ENCODE results near the gene SAFB.

DNA sequence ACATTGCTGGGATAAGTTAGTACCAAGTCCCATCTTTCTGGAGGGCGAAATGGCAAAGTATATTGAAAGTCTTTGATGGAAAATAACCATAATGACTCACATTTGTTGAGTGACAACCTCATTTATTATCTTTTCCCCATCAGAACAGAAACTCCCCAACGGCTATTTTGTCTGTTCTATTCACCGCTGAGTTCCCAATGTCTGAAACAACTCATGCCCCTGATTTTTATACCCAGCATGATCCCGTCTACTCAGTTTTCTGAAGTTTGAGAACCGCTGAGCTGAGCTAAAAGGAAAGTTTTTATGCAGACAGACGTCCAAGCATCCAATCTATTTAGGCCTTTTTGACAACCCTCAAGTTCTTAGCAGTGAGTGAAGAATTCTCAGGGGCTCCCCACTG is 47.3 kb upstream of the SAFB start:
- TF ChIP-seq, protein P1, sequence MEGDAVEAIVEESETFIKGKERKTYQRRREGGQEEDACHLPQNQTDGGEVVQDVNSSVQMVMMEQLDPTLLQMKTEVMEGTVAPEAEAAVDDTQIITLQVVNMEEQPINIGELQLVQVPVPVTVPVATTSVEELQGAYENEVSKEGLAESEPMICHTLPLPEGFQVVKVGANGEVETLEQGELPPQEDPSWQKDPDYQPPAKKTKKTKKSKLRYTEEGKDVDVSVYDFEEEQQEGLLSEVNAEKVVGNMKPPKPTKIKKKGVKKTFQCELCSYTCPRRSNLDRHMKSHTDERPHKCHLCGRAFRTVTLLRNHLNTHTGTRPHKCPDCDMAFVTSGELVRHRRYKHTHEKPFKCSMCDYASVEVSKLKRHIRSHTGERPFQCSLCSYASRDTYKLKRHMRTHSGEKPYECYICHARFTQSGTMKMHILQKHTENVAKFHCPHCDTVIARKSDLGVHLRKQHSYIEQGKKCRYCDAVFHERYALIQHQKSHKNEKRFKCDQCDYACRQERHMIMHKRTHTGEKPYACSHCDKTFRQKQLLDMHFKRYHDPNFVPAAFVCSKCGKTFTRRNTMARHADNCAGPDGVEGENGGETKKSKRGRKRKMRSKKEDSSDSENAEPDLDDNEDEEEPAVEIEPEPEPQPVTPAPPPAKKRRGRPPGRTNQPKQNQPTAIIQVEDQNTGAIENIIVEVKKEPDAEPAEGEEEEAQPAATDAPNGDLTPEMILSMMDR (conservative IDR thresholded peaks at IDR 0.05; ENCODE audit: low read depth, low read length), result no peak
- no peak for TF ChIP-seq RFX5 (IDR thresholded peaks at IDR 0.05; ENCODE audit: low read depth, low read length)
- no peak for TF ChIP-seq POLR2A (IDR thresholded peaks at IDR 0.05; ENCODE audit: low read depth, low read length)
- TF ChIP-seq NFE2L2 (IDR thresholded peaks at IDR 0.05; ENCODE audit: low read depth, low read length), result no peak
- TF ChIP-seq ELK1 (IDR thresholded peaks at IDR 0.05; ENCODE audit: borderline replicate concordance, low read depth, low read length), result no peak
